Neural crest cell (in vitro differentiated cells): Measurements from ENCODE around the gene SNX3. TPM values are rescaled to one million over a fixed set of nuclear protein-coding genes. Genes with fewer than 3 reads are reported as not detected.
A peak's percentile ranks its signal among the peaks of the same experiment; 100 is the strongest.

Experiments used
- DNase-seq: peaks from one replicate; pipeline ENCODE4 v3.0.0; 2021; ENCODE audit warnings: low read depth, mixed read lengths, low spot score
- H3K27ac Mint-ChIP-seq: one replicate; pipeline ENCODE4 v1.8.0; 2021; ENCODE audit warnings: mild to moderate bottlenecking, mixed read lengths; ENCODE audit not compliant: unreplicated experiment
- H3K27me3 Mint-ChIP-seq: 2 replicates; pipeline ENCODE4 v1.8.0; 2021; ENCODE audit warnings: low read depth, mild to moderate bottlenecking, mixed read lengths
- H3K36me3 Mint-ChIP-seq: 2 replicates; pipeline ENCODE4 v1.8.0; 2021; ENCODE audit warnings: low read depth, mild to moderate bottlenecking, mixed read lengths
- H3K4me1 Mint-ChIP-seq: 2 replicates; pipeline ENCODE4 v1.8.0; 2021; ENCODE audit warnings: mixed read lengths
- H3K4me3 Mint-ChIP-seq: one replicate; pipeline ENCODE4 v1.8.0; 2021; ENCODE audit warnings: mild to moderate bottlenecking, mixed read lengths
- H3K9me3 Mint-ChIP-seq: 2 replicates; pipeline ENCODE4 v1.8.0; 2021; ENCODE audit warnings: mixed read lengths
- total RNA-seq: library from RNA; stranded (reverse); gene quantifications from 2 replicates; pipeline ENCODE4 v1.2.1, GENCODE V29; 2021
- TF ChIP-seq, protein P1 (sequence below): fragments of 200-600 bp; sonication (generic); conservative IDR thresholded peaks from 2 replicates; pipeline ENCODE4 v1.5.0; 2021; ENCODE audit warnings: antibody characterized with exemption, mild to moderate bottlenecking

SNX3 gene
- total RNA-seq, 1 donor from 2014 or later: 71.0 TPM

DNA sequence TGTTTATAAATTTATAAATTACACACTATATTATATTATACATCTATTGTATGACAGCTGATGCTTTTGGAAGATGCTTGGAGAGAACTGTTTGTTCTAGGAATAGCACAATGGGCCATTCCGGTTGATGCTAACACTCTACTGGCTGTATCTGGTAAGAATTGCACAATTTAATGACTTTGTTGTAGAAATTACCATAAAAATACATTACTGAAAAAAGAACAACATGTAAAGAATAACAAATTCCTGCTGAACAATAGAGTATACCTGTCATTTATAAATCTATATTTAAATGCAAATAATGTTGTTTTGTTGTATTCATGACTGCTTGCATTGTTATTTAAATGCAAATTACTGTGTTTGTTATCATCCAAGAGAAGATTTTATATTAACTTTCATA, 80.6 kb downstream of the SNX3 start:
- H3K4me3 Mint-ChIP-seq: no peak overlapping the region
- H3K4me1 Mint-ChIP-seq: peaks cover 9% of the 10 kb centered on the region
- H3K27me3 Mint-ChIP-seq: peaks cover 87% of the 10 kb centered on the region
- H3K36me3 Mint-ChIP-seq: no peaks in the 10 kb centered on the region
- H3K9me3 Mint-ChIP-seq: no peaks in the 10 kb centered on the region
- TF ChIP-seq, protein P1, sequence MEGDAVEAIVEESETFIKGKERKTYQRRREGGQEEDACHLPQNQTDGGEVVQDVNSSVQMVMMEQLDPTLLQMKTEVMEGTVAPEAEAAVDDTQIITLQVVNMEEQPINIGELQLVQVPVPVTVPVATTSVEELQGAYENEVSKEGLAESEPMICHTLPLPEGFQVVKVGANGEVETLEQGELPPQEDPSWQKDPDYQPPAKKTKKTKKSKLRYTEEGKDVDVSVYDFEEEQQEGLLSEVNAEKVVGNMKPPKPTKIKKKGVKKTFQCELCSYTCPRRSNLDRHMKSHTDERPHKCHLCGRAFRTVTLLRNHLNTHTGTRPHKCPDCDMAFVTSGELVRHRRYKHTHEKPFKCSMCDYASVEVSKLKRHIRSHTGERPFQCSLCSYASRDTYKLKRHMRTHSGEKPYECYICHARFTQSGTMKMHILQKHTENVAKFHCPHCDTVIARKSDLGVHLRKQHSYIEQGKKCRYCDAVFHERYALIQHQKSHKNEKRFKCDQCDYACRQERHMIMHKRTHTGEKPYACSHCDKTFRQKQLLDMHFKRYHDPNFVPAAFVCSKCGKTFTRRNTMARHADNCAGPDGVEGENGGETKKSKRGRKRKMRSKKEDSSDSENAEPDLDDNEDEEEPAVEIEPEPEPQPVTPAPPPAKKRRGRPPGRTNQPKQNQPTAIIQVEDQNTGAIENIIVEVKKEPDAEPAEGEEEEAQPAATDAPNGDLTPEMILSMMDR: no peak
- H3K27ac Mint-ChIP-seq: no peak overlapping the region
- no peak for DNase-seq

DNA sequence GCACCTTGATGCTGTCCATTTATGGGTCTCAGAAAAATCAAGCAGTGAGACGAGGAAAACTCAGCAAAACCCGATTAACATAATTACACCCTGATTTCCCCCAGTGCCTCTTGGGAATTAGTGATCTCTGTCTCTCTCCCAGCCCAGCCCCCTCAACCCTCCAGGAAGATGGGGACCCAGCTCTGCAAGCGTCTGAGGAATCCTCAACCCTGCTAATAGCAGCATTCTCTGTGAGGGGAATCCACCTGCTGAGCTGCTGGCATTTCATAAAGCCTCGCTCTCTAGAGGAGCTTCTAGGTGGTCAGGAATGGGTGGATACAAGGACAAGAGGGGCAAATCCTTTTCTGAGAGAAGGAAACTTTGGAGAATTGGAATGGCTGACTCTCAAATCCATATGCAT, 81.1 kb downstream of the SNX3 start:
- H3K4me3 Mint-ChIP-seq: no peak overlapping the region
- H3K36me3 Mint-ChIP-seq: no peaks in the 10 kb centered on the region
- H3K9me3 Mint-ChIP-seq: no peaks in the 10 kb centered on the region
- no peak for DNase-seq
- TF ChIP-seq, protein P1: no peak
- H3K27ac Mint-ChIP-seq: no peak overlapping the region
- peaks cover 88% of the 10 kb centered on the region for H3K27me3 Mint-ChIP-seq
- peaks cover 12% of the 10 kb centered on the region for H3K4me1 Mint-ChIP-seq

DNA sequence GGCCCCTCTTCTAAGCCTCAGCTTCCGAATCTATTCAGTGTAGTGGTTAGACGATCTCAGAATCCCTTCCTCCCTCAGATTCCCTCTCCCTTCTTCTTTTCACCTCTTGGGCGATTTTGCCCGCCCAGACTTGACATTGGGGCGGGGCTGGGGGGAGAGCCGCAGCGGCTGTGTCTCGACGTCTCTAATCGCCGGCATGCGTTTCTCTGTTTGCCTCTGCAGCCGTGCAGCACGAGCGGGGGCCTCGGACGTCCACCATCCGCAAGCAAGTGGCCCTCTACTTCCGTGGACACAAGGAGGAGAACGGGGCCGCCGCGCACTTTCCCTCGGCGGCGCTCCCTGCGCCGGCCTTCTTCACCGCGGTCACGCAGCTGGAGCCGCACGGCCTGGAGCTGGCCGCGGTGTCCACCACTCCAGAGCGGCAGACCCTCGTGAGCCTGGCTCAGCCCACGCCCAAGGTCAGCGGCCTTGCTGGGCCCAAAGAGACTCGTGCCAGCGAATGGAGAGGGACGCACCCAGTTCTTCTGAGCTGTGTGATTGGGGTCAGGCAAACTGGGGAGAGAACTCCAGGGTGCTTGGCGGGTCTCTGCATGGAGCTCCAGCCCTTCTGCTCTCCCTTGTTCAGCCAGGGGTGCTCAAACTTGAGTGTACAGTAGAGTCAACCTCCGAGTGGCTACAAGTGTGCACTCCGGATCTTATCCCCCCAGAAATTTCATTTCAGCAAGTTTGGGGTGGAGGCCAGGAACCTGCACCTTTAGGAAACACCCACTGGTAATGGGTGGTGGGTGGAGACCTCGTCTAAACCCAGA, 84.4 kb downstream of the SNX3 start:
- no peaks in the 10 kb centered on the region for H3K36me3 Mint-ChIP-seq
- TF ChIP-seq, protein P1: no peak
- H3K27me3 Mint-ChIP-seq: peaks cover 98% of the 10 kb centered on the region
- peaks cover 12% of the 10 kb centered on the region for H3K4me1 Mint-ChIP-seq
- DNase-seq: no peak
- H3K4me3 Mint-ChIP-seq: peak overlapping the region; percentile 77
- no peaks in the 10 kb centered on the region for H3K9me3 Mint-ChIP-seq
- H3K27ac Mint-ChIP-seq: no peak overlapping the region

DNA sequence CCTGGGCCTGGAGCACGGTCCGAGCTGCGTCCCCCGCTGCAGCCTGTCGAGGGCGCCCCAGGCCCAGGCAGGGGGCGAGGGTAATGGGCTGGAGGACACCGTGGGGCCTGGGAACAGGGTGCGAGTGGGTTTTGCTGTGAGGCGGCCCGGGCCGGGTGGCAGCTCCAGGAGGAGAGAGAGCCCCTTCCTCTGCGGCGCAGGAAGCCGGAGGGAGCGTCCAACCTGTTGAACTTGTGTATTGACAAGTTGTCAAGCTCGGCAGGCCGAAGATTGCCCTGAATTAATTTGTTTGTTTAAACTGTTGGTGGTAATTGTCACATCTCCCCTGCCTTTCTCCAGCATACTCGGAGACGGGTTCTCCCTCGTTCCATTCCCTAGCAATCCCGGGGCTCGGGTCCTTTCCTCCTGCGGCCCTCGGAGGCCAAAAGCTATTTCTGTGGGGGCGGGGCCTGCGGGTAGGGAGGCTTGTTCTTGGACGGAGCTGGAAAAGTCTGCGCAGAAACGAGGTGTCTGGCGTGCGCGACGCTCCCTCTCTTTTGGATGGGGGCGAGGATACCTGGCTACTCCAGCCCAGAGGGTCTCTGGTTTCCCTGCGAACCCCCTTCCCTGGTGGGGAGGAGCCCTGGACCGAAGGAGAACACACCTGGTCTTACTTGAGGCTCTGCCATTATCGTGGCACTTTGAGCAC, 85.1 kb downstream of the SNX3 start:
- TF ChIP-seq, protein P1: peak; percentile 50
- no peaks in the 10 kb centered on the region for H3K9me3 Mint-ChIP-seq

DNA sequence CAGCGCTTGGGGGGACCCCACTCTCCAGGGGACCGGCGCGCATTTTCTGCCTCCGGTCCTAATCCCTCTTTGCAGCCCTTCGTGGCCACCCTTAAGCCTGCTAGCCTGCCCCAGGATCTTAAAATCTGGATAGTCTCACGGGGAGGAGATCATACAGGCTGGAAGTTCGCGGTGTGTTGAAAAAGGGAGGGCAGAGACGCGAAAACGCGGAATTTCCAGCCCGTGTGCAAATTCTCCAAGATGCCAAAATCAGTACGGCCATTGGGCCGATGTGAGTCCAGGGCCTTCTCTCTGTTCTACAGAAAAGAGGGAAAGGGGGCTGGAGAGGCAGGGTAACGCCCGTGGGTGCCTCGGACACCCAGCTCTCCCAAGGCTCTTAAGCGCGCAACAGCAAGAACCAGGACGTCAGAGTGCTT, 85.7 kb downstream of the SNX3 start:
- Mint-ChIP-seq H3K9me3 (no peaks in the 10 kb centered on the region), H3K27ac (no peak overlapping the region), H3K4me3 (peak overlapping the region; percentile 24), H3K27me3 (peaks cover 99% of the 10 kb centered on the region), H3K36me3 (no peaks in the 10 kb centered on the region), H3K4me1 (peaks cover 19% of the 10 kb centered on the region)
- TF ChIP-seq, protein P1: no peak
- DNase-seq: no peak

More for the DNA sequence above, 85.1 kb downstream of the SNX3 start:
- DNase-seq: no peak
- peaks cover 19% of the 10 kb centered on the region for H3K4me1 Mint-ChIP-seq
- no peak overlapping the region for H3K27ac Mint-ChIP-seq
- peaks cover 99% of the 10 kb centered on the region for H3K27me3 Mint-ChIP-seq
- no peaks in the 10 kb centered on the region for H3K36me3 Mint-ChIP-seq
- H3K4me3 Mint-ChIP-seq: peak overlapping the region; percentile 77
